ENCODE results near the gene PABPC1L2A. TPM values are rescaled to one million over a fixed set of nuclear protein-coding genes. Genes with fewer than 3 reads are reported as not detected.
"Not testable (repeated sequence)": the region's sequence is repeated elsewhere in the genome, so short reads cannot be mapped to it uniquely, and the experiment has no call there.

Gene PABPC1L2A
- under 1 TPM in 1 of 2 donors, not detected in 1; 0.49 TPM for total RNA-seq
- polyA plus RNA-seq (2013, experiment 1 of 2), result 0.43 TPM
- 0.25 TPM for polyA plus RNA-seq (2013, experiment 2 of 2)
- long read RNA-seq, experiment 1, partial matches to known transcripts, result 0 of 1 reads
- long read RNA-seq, experiment 1, other reads (novel, unspliced or antisense), result 0 of 1 reads
- long read RNA-seq, experiment 2, result 0 reads
- long read RNA-seq, experiment 3, result 0 reads
- long read RNA-seq, experiment 4, partial matches to known transcripts, result 0 of 1 reads
- long read RNA-seq, experiment 4, other reads (novel, unspliced or antisense), result 1 of 1 reads

GRCh38 chrX:73079024-73079562 is at the start of gene PABPC1L2A:
Gene PABPC1L2A, minus strand, starts transcription at chrX:73079512. Its CDS starts 126 bp downstream, at chrX:73079386.
- DNase-seq; H3K4me3 ChIP-seq (ENCODE audit: low read length); H3K36me3 Mint-ChIP-seq (ENCODE audit: low read depth); H3K36me3 ChIP-seq (ENCODE audit: control insufficient read depth, insufficient read depth, low read length); H3K9ac ChIP-seq (ENCODE audit: extremely low read depth, low read length, poor library complexity, severe bottlenecking); H3K9me3 Mint-ChIP-seq; H3K4me3 Mint-ChIP-seq; H3K4me1 Mint-ChIP-seq; H3K4me1 ChIP-seq (ENCODE audit: control insufficient read depth, insufficient read depth, low read length); H3K27ac ChIP-seq (ENCODE audit: low read depth, low read length); H3K27ac Mint-ChIP-seq; H3K9me3 ChIP-seq (ENCODE audit: control insufficient read depth, low read length): not testable (repeated sequence)
- WGBS, 2 experiments (ENCODE audit: insufficient coverage in 1 of 2, insufficient read length in 1 of 2), result no CpG with 5 or more reads among the region's 45 CpGs
- H3K27me3 Mint-ChIP-seq (ENCODE audit: insufficient read depth), result peaks cover 28% of the 10 kb centered on the region
- H3K27me3 ChIP-seq (ENCODE audit: control insufficient read depth, insufficient read depth, low read length, poor library complexity, severe bottlenecking), result peaks cover 39% of the 10 kb centered on the region

- H3K4me3 Mint-ChIP-seq, result peak overlapping the region; percentile 66
These were observed 48.5 kb upstream of the PABPC1L2A start for GRCh38 chrX:73127700-73128241.

GRCh38 chrX:73126240-73126639 is 46.9 kb upstream of the PABPC1L2A start:
- no peak for DNase-seq
- WGBS, 2 experiments (ENCODE audit: insufficient coverage in 1 of 2, insufficient read length in 1 of 2), result 98% methylated on average over 4 of the region's 6 CpGs; no CpG with 5 or more reads in 1 of the 2 experiments
- no peak overlapping the region for H3K4me3 ChIP-seq (ENCODE audit: low read length)
- H3K27me3 ChIP-seq (ENCODE audit: control insufficient read depth, insufficient read depth, low read length, poor library complexity, severe bottlenecking), result no peaks in the 10 kb centered on the region
- TF ChIP-seq CTCF (conservative IDR thresholded peaks at IDR 0.05), result no peak
- H3K9me3 ChIP-seq (ENCODE audit: control insufficient read depth, low read length), result no peaks in the 10 kb centered on the region
- Mint-ChIP-seq H3K4me3 (no peak overlapping the region), H3K27ac (no peak overlapping the region), H3K9me3 (peaks cover 52% of the 10 kb centered on the region), H3K4me1 (no peaks in the 10 kb centered on the region), H3K27me3 (ENCODE audit: insufficient read depth) (no peaks in the 10 kb centered on the region), H3K36me3 (ENCODE audit: low read depth) (no peaks in the 10 kb centered on the region)
- H3K36me3 ChIP-seq (ENCODE audit: control insufficient read depth, insufficient read depth, low read length), result no peaks in the 10 kb centered on the region
- H3K4me1 ChIP-seq (ENCODE audit: control insufficient read depth, insufficient read depth, low read length), result no peaks in the 10 kb centered on the region
- H3K9ac ChIP-seq (ENCODE audit: extremely low read depth, low read length, poor library complexity, severe bottlenecking), result no peak overlapping the region
- H3K27ac ChIP-seq (ENCODE audit: low read depth, low read length), result no peak overlapping the region

More at GRCh38 chrX:73127700-73128241, 48.5 kb upstream of the PABPC1L2A start:
- H3K9me3 ChIP-seq (ENCODE audit: control insufficient read depth, low read length), result no peaks in the 10 kb centered on the region
- Mint-ChIP-seq H3K27ac (peak overlapping the region; percentile 65), H3K27me3 (ENCODE audit: insufficient read depth) (no peaks in the 10 kb centered on the region), H3K4me1 (no peaks in the 10 kb centered on the region), H3K36me3 (ENCODE audit: low read depth) (no peaks in the 10 kb centered on the region), H3K9me3 (peaks cover 51% of the 10 kb centered on the region)
- peak; percentile 49 for TF ChIP-seq CTCF (conservative IDR thresholded peaks at IDR 0.05)
- no peaks in the 10 kb centered on the region for H3K36me3 ChIP-seq (ENCODE audit: control insufficient read depth, insufficient read depth, low read length)
- WGBS, 2 experiments (ENCODE audit: insufficient coverage in 1 of 2, insufficient read length in 1 of 2), result 89 to 100% methylated on average over 4 to 23 of the region's 23 CpGs
- no peak overlapping the region for H3K4me3 ChIP-seq (ENCODE audit: low read length)
- no peak overlapping the region for H3K27ac ChIP-seq (ENCODE audit: low read depth, low read length)
- H3K27me3 ChIP-seq (ENCODE audit: control insufficient read depth, insufficient read depth, low read length, poor library complexity, severe bottlenecking), result no peaks in the 10 kb centered on the region
- peak; percentile 75 for DNase-seq
- H3K9ac ChIP-seq (ENCODE audit: extremely low read depth, low read length, poor library complexity, severe bottlenecking), result no peak overlapping the region
- H3K4me1 ChIP-seq (ENCODE audit: control insufficient read depth, insufficient read depth, low read length), result no peaks in the 10 kb centered on the region

GRCh38 chrX:73099505-73099904 is 20.2 kb upstream of the PABPC1L2A start:
- not testable (repeated sequence) for H3K4me3 ChIP-seq (ENCODE audit: low read length); DNase-seq; H3K4me3 Mint-ChIP-seq; H3K4me1 ChIP-seq (ENCODE audit: control insufficient read depth, insufficient read depth, low read length); H3K27me3 ChIP-seq (ENCODE audit: control insufficient read depth, insufficient read depth, low read length, poor library complexity, severe bottlenecking); H3K4me1 Mint-ChIP-seq; H3K36me3 ChIP-seq (ENCODE audit: control insufficient read depth, insufficient read depth, low read length); H3K27me3 Mint-ChIP-seq (ENCODE audit: insufficient read depth); H3K9ac ChIP-seq (ENCODE audit: extremely low read depth, low read length, poor library complexity, severe bottlenecking); H3K9me3 ChIP-seq (ENCODE audit: control insufficient read depth, low read length); H3K27ac ChIP-seq (ENCODE audit: low read depth, low read length); H3K27ac Mint-ChIP-seq; H3K36me3 Mint-ChIP-seq (ENCODE audit: low read depth)
- 89% methylated on average over 9 of the region's 9 CpGs; no CpG with 5 or more reads in 1 of the 2 experiments for WGBS, 2 experiments (ENCODE audit: insufficient coverage in 1 of 2, insufficient read length in 1 of 2)
- H3K9me3 Mint-ChIP-seq, result peaks cover 71% of the 10 kb centered on the region

Measured in endodermal cell (in vitro differentiated cells).